Stimulated activated CD8-positive, alpha-beta memory T cell treated with anti-CD3 and anti-CD28 coated beads, Interleukin-4, amount 100 ng/mL, for 4 hours (primary cell): Measurements from ENCODE around the gene INSM1.

Source experiments
- DNase-seq, 2 donors: peaks; one replicate each; pipeline ENCODE4 v3.0.0-alpha.2; 2020; ENCODE audit warnings: low read depth in 2 of 2, low spot score in 1 of 2

INSM1 gene

GRCh38 chr20:20393207-20394120 is 25.6 kb downstream of the INSM1 start:
- DNase-seq: no peak

GRCh38 chr20:20395087-20395486 is 27.2 kb downstream of the INSM1 start:
- DNase-seq: no peak

- DNase-seq: no peak
Observed at GRCh38 chr20:20395903-20396568, 28.1 kb downstream of the INSM1 start.

GRCh38 chr20:20396794-20397193 is 28.9 kb downstream of the INSM1 start:
- no peak for DNase-seq

- no peak for DNase-seq
Observed at GRCh38 chr20:20398123-20398522, 30.2 kb downstream of the INSM1 start.

GRCh38 chr20:20399531-20400500 is 31.9 kb downstream of the INSM1 start:
- no peak for DNase-seq

- DNase-seq: no peak
Observed at GRCh38 chr20:20401991-20402390, 34.1 kb downstream of the INSM1 start.

GRCh38 chr20:20404633-20405032 is 36.7 kb downstream of the INSM1 start:
- no peak for DNase-seq

GRCh38 chr20:20405623-20406022 is 37.7 kb downstream of the INSM1 start:
- no peak for DNase-seq

- no peak for DNase-seq
Observed at GRCh38 chr20:20406306-20406705, 38.4 kb downstream of the INSM1 start.

- no peak for DNase-seq
Observed at GRCh38 chr20:20407891-20408805, 40.2 kb downstream of the INSM1 start.

- no peak for DNase-seq
Observed at GRCh38 chr20:20409331-20409730, 41.4 kb downstream of the INSM1 start.

GRCh38 chr20:20410678-20411077 is 42.8 kb downstream of the INSM1 start:
- DNase-seq: no peak

- no peak for DNase-seq
Observed at GRCh38 chr20:20411402-20411801, 43.5 kb downstream of the INSM1 start.

GRCh38 chr20:20411836-20412235 is 43.9 kb downstream of the INSM1 start:
- no peak for DNase-seq

- DNase-seq: no peak
Observed at GRCh38 chr20:20412750-20413149, 44.8 kb downstream of the INSM1 start.

- DNase-seq: no peak
Observed at GRCh38 chr20:20413810-20414281, 45.9 kb downstream of the INSM1 start.

- DNase-seq: no peak
Observed at GRCh38 chr20:20414640-20415220, 46.8 kb downstream of the INSM1 start.

GRCh38 chr20:20415321-20415720 is 47.4 kb downstream of the INSM1 start:
- no peak for DNase-seq
